ENCODE data around the gene SLC16A10.
A peak's percentile ranks its signal among the peaks of the same experiment; 100 is the strongest.
"Not testable (repeated sequence)": the region's sequence is repeated elsewhere in the genome, so short reads cannot be mapped to it uniquely, and the experiment has no call there.

SLC16A10 gene

GRCh38 chr6:111189666-111190210 is 102.4 kb downstream of the SLC16A10 start:
- not testable (repeated sequence) for DNase-seq

GRCh38 chr6:111190637-111191036 is 103.3 kb downstream of the SLC16A10 start:
- DNase-seq: no peak

- DNase-seq: not testable (repeated sequence)
Observed at GRCh38 chr6:111191136-111191535, 103.8 kb downstream of the SLC16A10 start.

- DNase-seq: no peak
Observed at GRCh38 chr6:111192911-111193555, 105.7 kb downstream of the SLC16A10 start.

GRCh38 chr6:111195656-111196055 is 108.4 kb downstream of the SLC16A10 start:
- no peak for DNase-seq

GRCh38 chr6:111198841-111199240 is 111.5 kb downstream of the SLC16A10 start:
- no peak for DNase-seq

GRCh38 chr6:111199935-111200334 is 112.6 kb downstream of the SLC16A10 start:
- DNase-seq: no peak

GRCh38 chr6:111200350-111201243 is 113.3 kb downstream of the SLC16A10 start:
- DNase-seq: no peak

- DNase-seq: no peak
Observed at GRCh38 chr6:111201244-111201554, 113.9 kb downstream of the SLC16A10 start.

- no peak for DNase-seq
Observed at GRCh38 chr6:111201764-111202163, 114.5 kb downstream of the SLC16A10 start.

GRCh38 chr6:111203539-111203938 is 116.2 kb downstream of the SLC16A10 start:
- DNase-seq: not testable (repeated sequence)

GRCh38 chr6:111204305-111204704 is 117.0 kb downstream of the SLC16A10 start:
- DNase-seq: peak; percentile 66

- DNase-seq: no peak
Observed at GRCh38 chr6:111204881-111205280, 117.6 kb downstream of the SLC16A10 start.

- peak; percentile 12 for DNase-seq
Observed at GRCh38 chr6:111205502-111205901, 118.2 kb downstream of the SLC16A10 start.

GRCh38 chr6:111207141-111207858 is 120.0 kb downstream of the SLC16A10 start:
- DNase-seq: no peak

GRCh38 chr6:111208933-111209332 is 121.6 kb downstream of the SLC16A10 start:
- DNase-seq: no peak

GRCh38 chr6:111210194-111210728 is 123.0 kb downstream of the SLC16A10 start:
- DNase-seq: peak; percentile 82

- no peak for DNase-seq
Observed at GRCh38 chr6:111211411-111212030, 124.2 kb downstream of the SLC16A10 start.

GRCh38 chr6:111212625-111213024 is 125.3 kb downstream of the SLC16A10 start:
- DNase-seq: no peak

GRCh38 chr6:111215131-111215530 is 127.8 kb downstream of the SLC16A10 start:
- no peak for DNase-seq

GRCh38 chr6:111219785-111220184 is 132.5 kb downstream of the SLC16A10 start:
- DNase-seq: no peak

GRCh38 chr6:111220383-111221031 is 133.2 kb downstream of the SLC16A10 start:
- DNase-seq: no peak

Measured in NCI-H82 (cell line).